Ascending aorta (tissue), 2 donors: ENCODE data around the gene PTPRC. TPM values are rescaled to one million over a fixed set of nuclear protein-coding genes. Genes with fewer than 3 reads are reported as not detected.

ENCODE experiments used
- DNase-seq, 2 donors: peaks; one replicate each; pipeline ENCODE4 v3.0.0-alpha.2; 2019; ENCODE audit warnings: low spot score in 2 of 2
- H3K27ac ChIP-seq, 2 donors: fragments of 200-600 bp; sonication (generic); one replicate each; pipeline ENCODE4 v1.5.1; 2016 to 2017; ENCODE audit warnings: mild to moderate bottlenecking in 1 of 2
- H3K27me3 ChIP-seq: fragments of 200-600 bp; sonication (generic); one replicate; pipeline ENCODE4 v1.5.1; 2017
- H3K36me3 ChIP-seq, 2 donors: fragments of 200-600 bp; sonication (generic); one replicate each; pipeline ENCODE4 v1.5.1; 2016
- H3K4me1 ChIP-seq, 2 donors: fragments of 200-600 bp; sonication (generic); one replicate each; pipeline ENCODE4 v1.5.1; 2016 to 2017; ENCODE audit warnings: mild to moderate bottlenecking in 1 of 2
- H3K4me3 ChIP-seq, 2 donors: fragments of 200-600 bp; sonication (generic); one replicate each; pipeline ENCODE4 v1.5.1; 2016 to 2017; ENCODE audit warnings: mild to moderate bottlenecking in 1 of 2
- H3K9me3 ChIP-seq, 2 donors: fragments of 200-600 bp; sonication (generic); one replicate each; pipeline ENCODE4 v1.5.1; 2016
- intact Hi-C: fragments of 100-400 bp; cut with DNase I; formaldehyde crosslinking; loops from one replicate; pipeline ENCODE4 v1.15.1; 2023
- total RNA-seq: library from RNA; depleted of rRNA; stranded (reverse); fragments of >200 nt; gene quantifications from one replicate; pipeline ENCODE4 v1.1.0, GENCODE V29; 2016
- TF ChIP-seq, protein P1 (sequence below), 3 experiments: fragments of 200-600 bp in 2 of 3; fragments of 450-650 bp in 1 of 3; sonication (generic) in 2 of 3; IDR thresholded peaks; one replicate each; pipeline ENCODE4 v1.5.1; 2016 to 2019; ENCODE audit warnings: antibody characterized with exemption in 3 of 3, mild to moderate bottlenecking in 1 of 3, moderate library complexity in 1 of 3

The PTPRC gene
- total RNA-seq, 1 donor from 2014 or later: 21.3 TPM

GRCh38 chr1:198711837-198712236 is 73.0 kb downstream of the PTPRC start:
- Histone ChIP-seq H3K4me3 (no peak overlapping the region), H3K27ac (no peak overlapping the region), H3K36me3 (no peaks in the 10 kb centered on the region), H3K27me3 (no peaks in the 10 kb centered on the region), H3K9me3 (no peaks in the 10 kb centered on the region), H3K4me1 (no peaks in the 10 kb centered on the region)
- DNase-seq: no peak
- TF ChIP-seq, protein P1, sequence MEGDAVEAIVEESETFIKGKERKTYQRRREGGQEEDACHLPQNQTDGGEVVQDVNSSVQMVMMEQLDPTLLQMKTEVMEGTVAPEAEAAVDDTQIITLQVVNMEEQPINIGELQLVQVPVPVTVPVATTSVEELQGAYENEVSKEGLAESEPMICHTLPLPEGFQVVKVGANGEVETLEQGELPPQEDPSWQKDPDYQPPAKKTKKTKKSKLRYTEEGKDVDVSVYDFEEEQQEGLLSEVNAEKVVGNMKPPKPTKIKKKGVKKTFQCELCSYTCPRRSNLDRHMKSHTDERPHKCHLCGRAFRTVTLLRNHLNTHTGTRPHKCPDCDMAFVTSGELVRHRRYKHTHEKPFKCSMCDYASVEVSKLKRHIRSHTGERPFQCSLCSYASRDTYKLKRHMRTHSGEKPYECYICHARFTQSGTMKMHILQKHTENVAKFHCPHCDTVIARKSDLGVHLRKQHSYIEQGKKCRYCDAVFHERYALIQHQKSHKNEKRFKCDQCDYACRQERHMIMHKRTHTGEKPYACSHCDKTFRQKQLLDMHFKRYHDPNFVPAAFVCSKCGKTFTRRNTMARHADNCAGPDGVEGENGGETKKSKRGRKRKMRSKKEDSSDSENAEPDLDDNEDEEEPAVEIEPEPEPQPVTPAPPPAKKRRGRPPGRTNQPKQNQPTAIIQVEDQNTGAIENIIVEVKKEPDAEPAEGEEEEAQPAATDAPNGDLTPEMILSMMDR (IDR thresholded peaks at IDR 0.05): no peak
- intact Hi-C loops: no loop called here

DNA sequence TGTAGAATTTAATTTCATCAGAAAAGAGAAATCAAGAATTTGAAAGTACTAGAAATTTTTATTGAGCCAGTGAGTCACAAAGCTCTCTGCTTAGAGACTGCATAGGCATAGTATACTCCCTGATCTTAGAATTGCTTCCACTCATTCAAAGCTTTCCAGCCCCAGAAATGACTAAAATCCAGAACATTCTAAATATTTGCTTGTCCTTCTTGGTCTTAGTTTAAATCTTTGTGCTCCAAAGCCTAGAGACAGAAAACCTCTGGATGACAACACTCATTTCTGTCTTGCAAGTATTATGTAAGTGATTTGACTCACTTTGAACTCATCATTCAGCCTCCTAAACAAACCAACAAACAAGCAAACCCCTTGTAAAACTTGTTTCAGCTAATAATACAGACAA is 74.2 kb downstream of the PTPRC start:
- Histone ChIP-seq H3K4me3 (no peak overlapping the region), H3K4me1 (no peaks in the 10 kb centered on the region), H3K9me3 (no peaks in the 10 kb centered on the region), H3K36me3 (no peaks in the 10 kb centered on the region), H3K27me3 (no peaks in the 10 kb centered on the region), H3K27ac (no peak overlapping the region)
- TF ChIP-seq, protein P1 (IDR thresholded peaks at IDR 0.05): no peak
- intact Hi-C loops: no loop called here
- no peak for DNase-seq

- no peak overlapping the region for H3K27ac ChIP-seq
- no peak for DNase-seq
- H3K36me3 ChIP-seq: no peaks in the 10 kb centered on the region
- H3K4me3 ChIP-seq: no peak overlapping the region
- no peaks in the 10 kb centered on the region for H3K27me3 ChIP-seq
- H3K4me1 ChIP-seq: no peaks in the 10 kb centered on the region
- intact Hi-C loops: no loop called here
- TF ChIP-seq, protein P1 (IDR thresholded peaks at IDR 0.05): no peak
- no peaks in the 10 kb centered on the region for H3K9me3 ChIP-seq
Measured at GRCh38 chr1:198714271-198714670, 75.4 kb downstream of the PTPRC start.

DNA sequence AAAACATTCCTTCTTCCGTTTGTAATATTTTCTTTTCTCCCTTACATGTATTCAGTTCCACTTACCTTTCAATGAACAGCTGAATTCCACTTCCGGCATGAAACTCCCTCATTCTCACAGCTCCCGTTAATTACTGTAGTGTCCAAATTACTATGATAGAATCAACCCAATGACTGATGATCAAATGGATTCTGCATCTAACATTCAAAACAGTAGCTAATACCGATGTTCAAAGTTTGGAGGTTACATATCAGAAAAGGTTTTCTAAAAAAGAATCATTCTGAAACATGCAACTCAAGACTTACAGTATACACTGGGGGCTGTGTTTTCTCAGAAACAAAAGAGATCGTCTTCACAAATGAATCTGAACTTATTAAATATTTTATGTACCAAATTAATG is 77.2 kb downstream of the PTPRC start:
- TF ChIP-seq, protein P1 (IDR thresholded peaks at IDR 0.05): no peak
- no peak overlapping the region for H3K27ac ChIP-seq
- no peaks in the 10 kb centered on the region for H3K9me3 ChIP-seq
- no peaks in the 10 kb centered on the region for H3K36me3 ChIP-seq
- H3K27me3 ChIP-seq: no peaks in the 10 kb centered on the region
- DNase-seq: no peak
- H3K4me3 ChIP-seq: no peak overlapping the region
- H3K4me1 ChIP-seq: no peaks in the 10 kb centered on the region
- intact Hi-C loops: no loop called here

- TF ChIP-seq, protein P1 (IDR thresholded peaks at IDR 0.05): no peak
- intact Hi-C loops: no loop called here
- no peak overlapping the region for H3K4me3 ChIP-seq
- H3K27me3 ChIP-seq: no peaks in the 10 kb centered on the region
- no peaks in the 10 kb centered on the region for H3K9me3 ChIP-seq
- H3K36me3 ChIP-seq: no peaks in the 10 kb centered on the region
- no peaks in the 10 kb centered on the region for H3K4me1 ChIP-seq
- DNase-seq: no peak
- H3K27ac ChIP-seq: no peak overlapping the region
Measured at GRCh38 chr1:198717510-198717909, 78.7 kb downstream of the PTPRC start.

GRCh38 chr1:198723127-198723526 is 84.3 kb downstream of the PTPRC start:
- Histone ChIP-seq H3K4me3 (no peak overlapping the region), H3K27ac (no peak overlapping the region), H3K27me3 (no peaks in the 10 kb centered on the region), H3K4me1 (no peaks in the 10 kb centered on the region), H3K9me3 (no peaks in the 10 kb centered on the region), H3K36me3 (no peaks in the 10 kb centered on the region)
- TF ChIP-seq, protein P1 (IDR thresholded peaks at IDR 0.05): no peak
- no peak for DNase-seq
- intact Hi-C loops: no loop called here
